Parathyroid adenoma (tissue), 2 donors: ENCODE data around the gene TMEM127.
A peak's percentile ranks its signal among the peaks of the same experiment; 100 is the strongest.

Experiments used
- H2AFZ ChIP-seq: fragments of 300-600 bp; sonication (generic); one replicate; pipeline ENCODE4 v1.7.0; 2017; ENCODE audit warnings: antibody characterized with exemption, mild to moderate bottlenecking
- H3K27ac ChIP-seq: fragments of 300-600 bp; sonication (generic); one replicate; pipeline ENCODE4 v1.7.0; 2017
- H3K27me3 ChIP-seq: fragments of 300-600 bp; sonication (generic); one replicate; pipeline ENCODE4 v1.7.0; 2017; ENCODE audit warnings: low read length; ENCODE audit not compliant: control insufficient read depth, insufficient read depth
- H3K36me3 ChIP-seq: fragments of 300-600 bp; sonication (generic); one replicate; pipeline ENCODE4 v1.7.0; 2017; ENCODE audit warnings: low read length; ENCODE audit not compliant: control insufficient read depth, insufficient read depth
- H3K4me1 ChIP-seq: fragments of 300-600 bp; sonication (generic); one replicate; pipeline ENCODE4 v1.7.0; 2017; ENCODE audit warnings: control low read depth
- H3K4me2 ChIP-seq: fragments of 300-600 bp; sonication (generic); one replicate; pipeline ENCODE4 v1.7.0; 2017; ENCODE audit warnings: low read length
- H3K4me3 ChIP-seq: fragments of 300-600 bp; sonication (generic); one replicate; pipeline ENCODE4 v1.7.0; 2017; ENCODE audit warnings: low read depth, low read length
- H3K79me2 ChIP-seq: fragments of 300-600 bp; sonication (generic); one replicate; pipeline ENCODE4 v1.7.0; 2017; ENCODE audit warnings: control low read depth
- H3K9ac ChIP-seq: fragments of 300-600 bp; sonication (generic); one replicate; pipeline ENCODE4 v1.7.0; 2017; ENCODE audit warnings: mild to moderate bottlenecking
- H3K9me3 ChIP-seq: fragments of 300-600 bp; sonication (generic); one replicate; pipeline ENCODE4 v1.7.0; 2017; ENCODE audit warnings: low read length; ENCODE audit not compliant: control insufficient read depth
- CTCF ChIP-seq: fragments of 300-600 bp; sonication (generic); IDR thresholded peaks from one replicate; pipeline ENCODE4 v1.7.0; 2017; ENCODE audit warnings: antibody characterized with exemption, mild to moderate bottlenecking
- donor health status: primary hyperparathyroidism.

TMEM127 gene

GRCh38 chr2:96209011-96209728, 56.6 kb downstream of the TMEM127 start:
- TF ChIP-seq CTCF: no peak
- Histone ChIP-seq H3K4me2 (peak overlapping the region; percentile 92), H3K36me3 (no peaks in the 10 kb centered on the region), H3K9ac (no peak overlapping the region), H3K27ac (peak overlapping the region; percentile 90), H2AFZ (peak overlapping the region; percentile 79), H3K27me3 (no peaks in the 10 kb centered on the region), H3K4me1 (peaks cover 18% of the 10 kb centered on the region), H3K79me2 (peaks cover 28% of the 10 kb centered on the region), H3K9me3 (no peaks in the 10 kb centered on the region), H3K4me3 (peak overlapping the region; percentile 88)

GRCh38 chr2:96208143-96209010, 57.4 kb downstream of the TMEM127 start, which contains the start of gene STARD7:
Gene STARD7, minus strand, starts transcription at chr2:96208827. Its CDS starts 393 bp downstream, at chr2:96208434.
- Histone ChIP-seq H3K27me3 (no peaks in the 10 kb centered on the region), H3K27ac (peak within 1 kb of the TSS; percentile 90), H3K79me2 (peaks cover 36% of the 10 kb centered on the region), H3K4me2 (peak within 1 kb of the TSS; percentile 92), H3K36me3 (no peaks in the 10 kb centered on the region), H3K9me3 (no peaks in the 10 kb centered on the region), H3K4me3 (peak within 1 kb of the TSS; percentile 88), H3K4me1 (peaks cover 18% of the 10 kb centered on the region), H2AFZ (peak within 1 kb of the TSS; percentile 79), H3K9ac (peak within 1 kb of the TSS; percentile 64)
- peak; percentile 20 for TF ChIP-seq CTCF

- H3K9me3 ChIP-seq: no peaks in the 10 kb centered on the region
- peak overlapping the region; percentile 92 for H3K4me2 ChIP-seq
- peaks cover 42% of the 10 kb centered on the region for H3K79me2 ChIP-seq
- H3K4me1 ChIP-seq: peaks cover 18% of the 10 kb centered on the region
- TF ChIP-seq CTCF: no peak
- peak overlapping the region; percentile 79 for H2AFZ ChIP-seq
- no peaks in the 10 kb centered on the region for H3K27me3 ChIP-seq
- H3K36me3 ChIP-seq: no peaks in the 10 kb centered on the region
- H3K9ac ChIP-seq: no peak overlapping the region
- H3K4me3 ChIP-seq: peak overlapping the region; percentile 88
- peak overlapping the region; percentile 90 for H3K27ac ChIP-seq
Measured at GRCh38 chr2:96207774-96208142, 58.0 kb downstream of the TMEM127 start.

- Histone ChIP-seq H3K4me3 (peak overlapping the region; percentile 88), H3K79me2 (peaks cover 47% of the 10 kb centered on the region), H3K9me3 (no peaks in the 10 kb centered on the region), H2AFZ (no peak overlapping the region), H3K9ac (no peak overlapping the region), H3K27ac (no peak overlapping the region), H3K27me3 (no peaks in the 10 kb centered on the region), H3K36me3 (no peaks in the 10 kb centered on the region), H3K4me2 (peak overlapping the region; percentile 92), H3K4me1 (peaks cover 19% of the 10 kb centered on the region)
- TF ChIP-seq CTCF: no peak
Measured at GRCh38 chr2:96207073-96207773, 58.6 kb downstream of the TMEM127 start.
